Left renal cortex interstitium (tissue), 4 donors: Measurements from ENCODE around the gene PRAMEF33. TPM values are rescaled to one million over a fixed set of nuclear protein-coding genes. Genes with fewer than 3 reads are reported as not detected.
"Not testable (repeated sequence)": the region's sequence is repeated elsewhere in the genome, so short reads cannot be mapped to it uniquely, and the experiment has no call there.

Source experiments
- DNase-seq, 4 donors: peaks; one replicate each; pipeline ENCODE4 v3.0.0-alpha.2; 2013; ENCODE audit warnings: low read depth in 4 of 4, low spot score in 2 of 4, missing footprints in 1 of 4
- polyA plus RNA-seq, 4 donors: library from polyadenylated mRNA; unstranded; fragments of 120-200 nt; gene quantifications; one replicate each; pipeline ENCODE4 v1.2.1, GENCODE V29; 2013; ENCODE audit not compliant: insufficient read length in 4 of 4

The PRAMEF33 gene, protein sequence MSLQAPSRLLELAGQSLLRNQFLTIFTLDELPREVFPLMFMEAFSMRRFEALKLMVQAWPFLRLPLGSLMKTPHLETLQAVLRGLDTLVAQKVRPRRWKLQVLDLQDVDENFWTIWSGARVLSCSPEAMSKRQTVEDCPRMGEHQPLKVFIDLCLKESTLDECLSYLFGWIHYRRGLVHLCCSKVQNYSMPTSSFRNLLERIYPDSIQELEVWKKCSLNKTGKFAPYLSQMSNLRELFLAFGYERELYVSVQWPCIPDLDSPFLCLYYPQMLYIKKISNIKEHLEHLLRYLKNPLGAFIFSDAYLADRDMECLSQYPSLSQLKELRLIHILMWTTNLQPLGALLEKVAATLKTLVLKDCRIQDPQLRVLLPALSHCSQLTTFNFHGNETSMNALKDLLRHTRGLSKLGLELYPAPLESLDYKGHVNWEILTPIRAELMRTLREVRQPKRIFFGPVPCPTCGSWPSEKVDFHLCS
- polyA plus RNA-seq, result not detected

DNA sequence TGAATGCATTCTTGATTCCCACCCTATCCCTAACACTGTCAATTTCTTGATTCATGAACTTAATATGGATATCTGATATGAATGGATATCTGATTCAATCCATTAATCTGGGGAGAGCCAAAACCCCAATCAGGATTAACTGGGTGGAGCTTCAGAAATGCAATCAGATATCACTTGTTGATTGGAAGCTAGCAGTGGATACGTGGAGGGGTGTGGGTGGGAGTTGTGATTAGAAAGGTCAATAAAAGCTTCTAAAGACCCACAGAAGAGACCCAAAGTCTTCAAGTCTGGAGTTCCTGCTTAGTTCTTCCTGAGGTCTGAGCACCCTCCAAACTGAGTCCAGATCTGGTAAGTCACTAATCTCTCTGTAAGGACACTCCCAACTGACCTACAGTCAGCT is at the start of gene PRAMEF33:
Gene PRAMEF33 (plus strand): TSS at position 301 of the 400 bp plus-strand sequence. CDS start 2,416 bp downstream, outside the sequence.
- DNase-seq, result not testable (repeated sequence)

GRCh38 chr1:13253898-13254297 is 49.4 kb upstream of the PRAMEF33 start, which contains the start of gene PRAMEF5:
Gene PRAMEF5 (plus strand): TSS chr1:13254198. CDS start chr1:13259269, 5,071 bp downstream.
- not testable (repeated sequence) for DNase-seq

GRCh38 chr1:13265124-13265523 is 38.2 kb upstream of the PRAMEF33 start:
- DNase-seq, result not testable (repeated sequence)

DNA sequence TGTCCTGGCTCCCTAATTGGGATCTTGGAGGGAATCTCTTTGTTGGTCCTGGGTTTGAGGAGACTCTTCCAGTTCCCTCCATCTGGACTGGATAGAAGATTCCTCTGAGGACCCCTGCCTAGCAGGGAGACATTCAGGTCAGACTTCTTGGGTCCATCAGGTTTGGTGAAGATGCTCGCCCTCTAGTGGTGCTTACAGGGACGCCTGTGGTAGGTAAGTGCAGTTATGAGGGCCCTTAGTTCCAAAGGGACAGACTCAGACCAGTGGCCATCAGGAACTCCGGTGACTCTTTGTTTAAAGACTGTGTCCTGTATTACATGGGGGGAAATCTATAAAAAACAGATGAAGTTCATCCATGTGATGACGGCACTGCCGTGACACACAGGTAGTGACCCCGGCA is 26.3 kb upstream of the PRAMEF33 start:
- not testable (repeated sequence) for DNase-seq

DNA sequence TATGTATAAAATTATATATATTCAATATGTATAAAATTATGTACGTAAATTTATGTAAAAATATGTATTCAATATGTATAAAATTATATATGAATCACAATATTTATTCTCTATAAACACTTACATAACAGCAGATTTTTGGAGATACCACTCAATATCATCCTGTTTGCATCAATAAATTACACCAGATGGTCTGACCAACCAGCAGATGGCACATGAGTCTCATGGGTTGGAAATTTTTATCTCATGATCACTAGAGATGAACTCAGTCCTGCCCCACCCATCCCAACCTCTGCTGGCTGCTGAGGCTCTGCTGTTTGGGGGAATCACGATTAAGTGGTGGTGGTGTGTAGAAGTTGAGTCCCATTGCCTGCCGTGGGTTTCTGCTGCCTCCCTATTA is 23.7 kb upstream of the PRAMEF33 start:
- not testable (repeated sequence) for DNase-seq

DNA sequence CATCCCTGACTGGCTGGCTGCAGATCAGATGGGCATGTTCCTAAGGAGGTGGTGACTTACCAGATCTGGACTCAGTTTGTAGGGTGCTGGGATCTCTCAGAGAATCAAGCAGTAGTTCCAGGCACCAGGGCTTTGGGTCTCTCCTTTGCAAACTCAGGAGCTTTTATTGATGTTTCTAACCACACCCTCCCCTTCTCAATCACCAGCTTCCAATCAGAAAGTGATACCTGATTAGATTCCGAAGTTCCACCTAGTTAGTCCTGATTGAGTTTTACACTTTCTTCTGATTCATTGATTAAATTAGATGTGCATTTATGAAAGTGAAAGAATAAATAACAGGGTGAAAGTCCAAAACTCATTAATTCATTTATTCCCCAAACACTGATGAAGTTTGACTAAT is 18.3 kb upstream of the PRAMEF33 start, which contains the start of gene PRAMEF8:
Gene PRAMEF8 (minus strand): TSS at position 101 of the 400 bp plus-strand sequence. CDS start 1,046 bp downstream, outside the sequence.
- not testable (repeated sequence) for DNase-seq

- not testable (repeated sequence) for DNase-seq
Observed at GRCh38 chr1:13289030-13289429, 14.3 kb upstream of the PRAMEF33 start.

DNA sequence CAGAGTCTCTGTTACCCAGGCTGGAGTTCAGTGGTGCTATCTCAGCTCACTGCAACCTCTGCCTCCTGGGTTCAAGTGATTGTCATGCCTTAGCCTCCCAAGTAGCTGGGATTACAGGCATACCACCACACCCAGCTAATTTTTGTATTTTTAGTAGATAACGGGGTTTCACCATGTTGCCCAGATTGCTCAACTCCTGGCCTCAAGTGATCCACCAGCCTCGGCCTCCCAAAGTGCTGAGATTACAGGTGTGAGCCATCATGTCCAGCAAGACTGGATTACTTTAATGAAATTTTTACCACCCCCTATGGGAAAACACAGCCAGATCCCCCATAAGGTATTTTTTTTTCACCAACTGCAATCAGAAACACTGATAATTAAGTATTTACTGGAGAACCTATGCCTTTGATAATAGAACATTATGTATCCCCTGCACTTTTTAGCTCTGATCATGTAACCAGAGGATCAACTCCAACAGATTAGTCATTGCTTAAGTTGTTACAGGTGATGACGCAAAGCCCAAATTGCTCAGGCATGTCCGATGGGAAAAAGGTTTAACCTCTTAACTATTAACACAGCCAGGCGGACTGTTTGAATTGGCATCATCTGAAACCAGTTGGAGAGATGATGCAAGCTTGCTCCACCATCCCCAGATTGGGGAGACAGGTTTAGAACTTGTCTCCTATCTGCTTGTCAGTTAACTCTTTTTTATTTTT is 6.0 kb upstream of the PRAMEF33 start:
- DNase-seq, result not testable (repeated sequence)

GRCh38 chr1:13298699-13299098 is 4.6 kb upstream of the PRAMEF33 start:
- not testable (repeated sequence) for DNase-seq

DNA sequence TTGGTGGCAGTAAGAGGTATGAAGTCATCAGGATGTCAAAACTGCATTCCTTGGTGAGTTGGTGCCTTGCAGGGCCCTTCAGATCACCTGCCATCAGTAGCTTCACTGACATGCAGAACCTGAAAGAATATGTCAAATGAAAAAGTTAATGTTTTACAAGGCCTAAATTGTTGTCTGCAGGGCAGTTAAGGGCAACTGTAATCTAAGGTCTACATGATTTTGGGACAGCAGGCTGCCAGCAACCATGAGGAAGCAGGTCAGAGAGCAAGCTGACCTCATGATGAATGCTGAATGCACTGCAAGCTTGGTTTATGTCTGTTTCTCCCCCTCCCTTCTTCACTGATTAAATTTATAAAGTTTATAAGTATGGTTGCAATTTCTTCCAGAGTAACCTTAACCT is 1.1 kb upstream of the PRAMEF33 start:
- DNase-seq, result not testable (repeated sequence)

- DNase-seq, result not testable (repeated sequence)
Observed at GRCh38 chr1:13315281-13315680, 11.9 kb downstream of the PRAMEF33 start, which contains the start of gene PRAMEF15. Gene PRAMEF15 (plus strand): TSS chr1:13315581. CDS start chr1:13318408, 2,827 bp downstream.

GRCh38 chr1:13342496-13342895 is 39.2 kb downstream of the PRAMEF33 start:
- not testable (repeated sequence) for DNase-seq

DNA sequence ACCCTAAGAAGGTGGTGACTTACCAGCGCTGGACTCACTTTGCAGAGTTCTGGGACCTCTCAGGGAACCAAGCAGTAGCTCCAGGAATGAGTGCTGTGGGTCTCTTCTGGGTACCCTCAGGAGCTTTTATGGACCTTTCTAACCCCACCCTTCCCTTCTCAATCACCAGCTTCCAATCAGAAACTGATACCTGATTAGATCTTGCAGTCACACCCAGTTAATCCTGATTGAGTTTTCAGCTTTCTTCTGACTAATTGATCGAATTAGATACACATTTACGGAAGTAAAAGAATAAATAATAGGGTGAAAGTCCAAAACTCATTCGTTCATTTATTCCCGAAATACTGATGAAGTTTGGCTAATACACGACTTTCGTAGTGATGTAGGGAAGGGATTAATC is 43.7 kb downstream of the PRAMEF33 start, which contains the start of gene PRAMEF14:
Gene PRAMEF14 (minus strand): TSS at position 101 of the 400 bp plus-strand sequence. CDS start 1,820 bp downstream, outside the sequence.
- DNase-seq, result not testable (repeated sequence)

- DNase-seq, result not testable (repeated sequence)
Observed at GRCh38 chr1:13353476-13353875, 50.1 kb downstream of the PRAMEF33 start.

- DNase-seq, result not testable (repeated sequence)
Observed at GRCh38 chr1:13354475-13354874, 51.1 kb downstream of the PRAMEF33 start.

DNA sequence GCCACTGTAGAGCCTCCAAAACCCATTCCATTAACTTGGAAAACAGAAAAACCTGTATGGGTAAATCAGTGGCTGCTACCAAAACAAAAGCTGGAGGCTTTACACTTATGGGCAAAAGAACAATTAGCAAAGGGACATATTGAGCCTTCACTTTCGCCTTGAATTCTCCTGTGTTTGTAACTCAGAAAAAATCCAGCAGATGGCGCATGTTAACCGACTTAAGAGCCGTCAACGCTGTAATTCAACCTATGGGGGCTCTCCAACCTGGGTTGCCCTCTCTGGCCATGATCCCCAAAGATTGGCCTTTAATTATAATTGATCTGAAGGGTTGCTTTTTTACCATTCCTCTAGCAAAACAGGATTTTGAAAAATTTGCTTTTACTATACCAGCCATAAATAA is 53.4 kb downstream of the PRAMEF33 start:
- DNase-seq, result peak; percentile 0 to 39 (median 12)

Other genes with a start within 250 kb of the PRAMEF33 start
- gene PRAMEF27, start 247.0 kb upstream of the PRAMEF33 start, polyA plus RNA-seq, result not detected
- not detected for gene HNRNPCL3, start 242.8 kb upstream of the PRAMEF33 start, polyA plus RNA-seq
- not detected for gene PRAMEF25, start 232.8 kb upstream of the PRAMEF33 start, polyA plus RNA-seq
- gene HNRNPCL2, start 186.7 kb upstream of the PRAMEF33 start, polyA plus RNA-seq, result under 1 TPM in 2 of 4 donors, not detected in 2; 0.21 TPM
- not detected for gene PRAMEF26, start 147.5 kb upstream of the PRAMEF33 start, polyA plus RNA-seq
- gene HNRNPCL4, start 137.9 kb upstream of the PRAMEF33 start, polyA plus RNA-seq, result under 1 TPM in 3 of 4 donors, not detected in 1; 0.54 to 0.81 (median 0.58) TPM
- not detected for gene PRAMEF9, start 131.7 kb upstream of the PRAMEF33 start, polyA plus RNA-seq
- gene PRAMEF13, start 102.1 kb upstream of the PRAMEF33 start, polyA plus RNA-seq, result not detected
- not detected for gene PRAMEF18, start 77.4 kb upstream of the PRAMEF33 start, polyA plus RNA-seq
- not detected for gene PRAMEF5, start 49.3 kb upstream of the PRAMEF33 start, polyA plus RNA-seq
- not detected for gene PRAMEF8, start 18.4 kb upstream of the PRAMEF33 start, polyA plus RNA-seq
- not detected for gene PRAMEF15, start 12.0 kb downstream of the PRAMEF33 start, polyA plus RNA-seq
- not detected for gene PRAMEF14, start 43.6 kb downstream of the PRAMEF33 start, polyA plus RNA-seq
- gene PRAMEF19, start 68.4 kb downstream of the PRAMEF33 start, polyA plus RNA-seq, result not detected
- not detected for gene PRAMEF17, start 86.1 kb downstream of the PRAMEF33 start, polyA plus RNA-seq
- not detected for gene PRAMEF20, start 106.9 kb downstream of the PRAMEF33 start, polyA plus RNA-seq
- gene LRRC38, start 210.5 kb downstream of the PRAMEF33 start, polyA plus RNA-seq, result under 1 TPM in 1 of 4 donors, not detected in 3; 0.25 TPM